ENCODE measurements around the gene CSH2.

DNA sequence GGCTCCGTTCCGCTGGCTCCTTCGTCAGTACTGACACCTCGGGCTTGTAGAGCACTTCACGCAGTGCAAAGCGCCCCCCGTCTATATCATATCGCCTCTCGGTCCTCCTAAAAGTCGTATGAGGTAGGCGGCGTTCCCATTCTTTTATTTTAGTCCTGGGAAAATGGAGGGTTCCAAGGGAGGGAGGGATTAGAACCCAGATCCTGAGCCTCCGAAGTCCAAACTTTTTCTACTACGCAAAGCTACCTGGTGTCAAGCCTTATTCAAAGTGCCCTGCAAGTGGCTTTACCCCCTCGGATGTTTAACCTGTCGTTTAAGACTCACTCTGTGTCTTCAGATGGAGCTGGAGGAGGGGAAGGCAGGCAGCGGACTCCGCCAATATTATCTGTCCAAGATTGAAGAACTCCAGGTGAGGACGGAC is 45.7 kb downstream of the CSH2 start:
- TF ChIP-seq, protein P1, sequence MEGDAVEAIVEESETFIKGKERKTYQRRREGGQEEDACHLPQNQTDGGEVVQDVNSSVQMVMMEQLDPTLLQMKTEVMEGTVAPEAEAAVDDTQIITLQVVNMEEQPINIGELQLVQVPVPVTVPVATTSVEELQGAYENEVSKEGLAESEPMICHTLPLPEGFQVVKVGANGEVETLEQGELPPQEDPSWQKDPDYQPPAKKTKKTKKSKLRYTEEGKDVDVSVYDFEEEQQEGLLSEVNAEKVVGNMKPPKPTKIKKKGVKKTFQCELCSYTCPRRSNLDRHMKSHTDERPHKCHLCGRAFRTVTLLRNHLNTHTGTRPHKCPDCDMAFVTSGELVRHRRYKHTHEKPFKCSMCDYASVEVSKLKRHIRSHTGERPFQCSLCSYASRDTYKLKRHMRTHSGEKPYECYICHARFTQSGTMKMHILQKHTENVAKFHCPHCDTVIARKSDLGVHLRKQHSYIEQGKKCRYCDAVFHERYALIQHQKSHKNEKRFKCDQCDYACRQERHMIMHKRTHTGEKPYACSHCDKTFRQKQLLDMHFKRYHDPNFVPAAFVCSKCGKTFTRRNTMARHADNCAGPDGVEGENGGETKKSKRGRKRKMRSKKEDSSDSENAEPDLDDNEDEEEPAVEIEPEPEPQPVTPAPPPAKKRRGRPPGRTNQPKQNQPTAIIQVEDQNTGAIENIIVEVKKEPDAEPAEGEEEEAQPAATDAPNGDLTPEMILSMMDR (IDR thresholded peaks at IDR 0.05), result peak; percentile 30
- no peak for TF ChIP-seq ZFX (IDR thresholded peaks at IDR 0.05; ENCODE audit: borderline replicate concordance)
